Right kidney (tissue), 1 donor: Measurements from ENCODE around the gene ST3GAL3.

ENCODE experiments used
- DNase-seq: peaks from one replicate; pipeline ENCODE4 v3.0.0-alpha.2; 2016

ST3GAL3 gene

GRCh38 chr1:43879414-43879813 lies 172.1 kb downstream of the ST3GAL3 start:
- no peak for DNase-seq

GRCh38 chr1:43879996-43880395 lies 172.7 kb downstream of the ST3GAL3 start:
- DNase-seq = no peak

GRCh38 chr1:43880604-43881003 lies 173.3 kb downstream of the ST3GAL3 start:
- no peak for DNase-seq

GRCh38 chr1:43881415-43881814 lies 174.1 kb downstream of the ST3GAL3 start:
- no peak for DNase-seq

- DNase-seq = no peak
These were observed 175.4 kb downstream of the ST3GAL3 start for GRCh38 chr1:43882763-43883162.

GRCh38 chr1:43883321-43883720 lies 176.0 kb downstream of the ST3GAL3 start:
- no peak for DNase-seq

- peak; percentile 19 for DNase-seq
These were observed 178.0 kb downstream of the ST3GAL3 start for GRCh38 chr1:43885279-43885801.

- no peak for DNase-seq
These were observed 180.4 kb downstream of the ST3GAL3 start for GRCh38 chr1:43887748-43888147.

- DNase-seq = no peak
These were observed 183.5 kb downstream of the ST3GAL3 start for GRCh38 chr1:43890815-43891214.

GRCh38 chr1:43893006-43893405 lies 185.7 kb downstream of the ST3GAL3 start:
- no peak for DNase-seq

GRCh38 chr1:43898981-43899380 lies 191.6 kb downstream of the ST3GAL3 start:
- no peak for DNase-seq

- no peak for DNase-seq
These were observed 193.1 kb downstream of the ST3GAL3 start for GRCh38 chr1:43900386-43900785.

GRCh38 chr1:43901196-43901961 lies 194.0 kb downstream of the ST3GAL3 start:
- no peak for DNase-seq

GRCh38 chr1:43902058-43902831 lies 194.9 kb downstream of the ST3GAL3 start:
- DNase-seq = no peak

- DNase-seq = no peak
These were observed 197.6 kb downstream of the ST3GAL3 start for GRCh38 chr1:43904660-43905551.

- no peak for DNase-seq
These were observed 200.9 kb downstream of the ST3GAL3 start for GRCh38 chr1:43908226-43908625.

- DNase-seq = no peak
These were observed 201.5 kb downstream of the ST3GAL3 start for GRCh38 chr1:43908858-43909257.

- no peak for DNase-seq
These were observed 203.0 kb downstream of the ST3GAL3 start for GRCh38 chr1:43910343-43910742.

GRCh38 chr1:43912607-43913006 lies 205.3 kb downstream of the ST3GAL3 start:
- DNase-seq = no peak

GRCh38 chr1:43913051-43913501 lies 205.7 kb downstream of the ST3GAL3 start:
- DNase-seq = no peak

GRCh38 chr1:43913666-43914360 lies 206.5 kb downstream of the ST3GAL3 start:
- DNase-seq = no peak
